ENCODE data around the gene PRODH2. TPM values are rescaled to one million over a fixed set of nuclear protein-coding genes. Genes with fewer than 3 reads are reported as not detected.

The PRODH2 gene
- total and polyA plus RNA-seq, 12 donors: 0.07 to 0.46 TPM; not detected in 10

DNA sequence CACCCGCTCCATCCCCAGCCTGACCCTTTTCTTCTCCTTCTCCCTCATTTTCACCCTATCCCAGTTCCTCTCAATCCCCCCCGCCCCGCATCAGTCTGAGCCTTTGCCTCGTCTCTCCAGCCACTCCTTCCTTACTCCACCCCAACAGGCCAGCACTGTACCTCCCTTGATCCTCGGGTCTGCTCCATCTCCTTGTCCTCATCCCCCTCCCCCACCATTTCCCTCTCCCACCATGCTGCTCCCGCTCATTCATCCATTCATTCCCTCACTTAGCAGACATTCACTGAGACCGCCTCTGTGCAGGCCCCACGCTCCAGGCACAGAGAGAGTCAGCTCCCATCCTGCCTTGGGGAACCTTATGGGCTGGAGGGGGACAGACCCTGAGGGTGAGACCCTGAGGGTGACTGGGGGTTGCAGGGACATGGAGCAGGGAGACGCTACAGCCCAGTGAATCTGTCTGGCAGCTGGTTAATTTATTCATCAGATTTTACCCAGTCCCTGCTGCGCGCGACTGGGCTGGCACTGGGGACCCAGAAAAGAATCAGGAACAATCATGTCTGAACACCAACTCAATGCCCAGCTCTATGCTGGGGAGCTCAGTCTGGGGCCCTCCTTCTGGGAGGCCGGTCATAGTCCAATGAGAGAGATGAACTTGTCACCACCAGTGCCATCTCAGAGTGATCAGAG lies 36.4 kb downstream of the PRODH2 start:
- Histone ChIP-seq H3K4me3 (peak overlapping the region in 2 of 4 donors; percentile 87 to 99), H3K27me3 (no peaks in the 10 kb centered on the region), H3K9me3 (replicated peaks in 1 of 3) (no peaks in the 10 kb centered on the region), H3K36me3 (replicated peaks in 1 of 2) (peaks cover 0 to 6% of the 10 kb centered on the region in 2 donors), H3K4me1 (replicated peaks in 1 of 2) (peaks cover 0 to 5% of the 10 kb centered on the region in 2 donors), H3K27ac (no peak overlapping the region)
- DNase-seq: no peak
- intact Hi-C loops (cut with DNase I): no loop called here
- no peak for TF ChIP-seq POLR2A (IDR thresholded peaks at IDR 0.05)
- TF ChIP-seq CTCF (IDR thresholded peaks at IDR 0.05): no peak
- WGBS, 4 donors: 60 to 73% (median 64%) methylated on average over 11 to 13 of the region's 13 CpGs

- H3K27me3 ChIP-seq: no peaks in the 10 kb centered on the region
- H3K27ac ChIP-seq: peak within 1 kb of the TSS in 1 of 5 donors; percentile 58
- intact Hi-C loops (cut with DNase I): no loop called here
- H3K4me1 ChIP-seq (replicated peaks in 1 of 2): peaks cover 0 to 5% of the 10 kb centered on the region in 2 donors
- no peak for TF ChIP-seq CTCF (IDR thresholded peaks at IDR 0.05)
- no peak for TF ChIP-seq POLR2A (IDR thresholded peaks at IDR 0.05)
- H3K36me3 ChIP-seq (replicated peaks in 1 of 2): peaks cover 0 to 6% of the 10 kb centered on the region in 2 donors
- 0 to 1% (median 0%) methylated on average over 9 to 81 of the region's 82 CpGs for WGBS, 4 donors
- DNase-seq: peak; percentile 98 to 100 (median 99)
- H3K4me3 ChIP-seq: peak within 1 kb of the TSS in 2 of 4 donors; percentile 87 to 99
- no peaks in the 10 kb centered on the region for H3K9me3 ChIP-seq (replicated peaks in 1 of 3)
Measured at GRCh38 chr19:35775298-35776101, 37.1 kb downstream of the PRODH2 start, which contains the start of gene ARHGAP33. TSS of gene ARHGAP33 (plus strand) at chr19:35775564. CDS start at chr19:35775659, 95 bp downstream.

DNA sequence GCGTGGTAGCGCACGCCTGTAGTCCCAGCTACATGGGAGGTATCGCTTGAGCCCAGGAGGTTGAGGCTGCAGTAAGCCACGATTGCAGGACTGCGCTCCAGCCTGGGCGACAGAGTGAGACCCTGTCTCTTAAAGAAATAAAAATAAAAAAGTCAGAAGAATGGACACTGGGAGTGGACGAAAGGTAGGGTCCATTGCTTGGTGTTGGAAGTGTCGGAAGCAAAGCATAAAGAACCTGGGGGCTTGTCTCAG lies 37.7 kb downstream of the PRODH2 start:
- no peak for DNase-seq
- H3K9me3 ChIP-seq (replicated peaks in 1 of 3): no peaks in the 10 kb centered on the region
- intact Hi-C loops (cut with DNase I): no loop called here
- no peak overlapping the region for H3K27ac ChIP-seq
- TF ChIP-seq POLR2A (IDR thresholded peaks at IDR 0.05) (no peak), CTCF (IDR thresholded peaks at IDR 0.05) (no peak)
- no peaks in the 10 kb centered on the region for H3K27me3 ChIP-seq
- H3K4me1 ChIP-seq (replicated peaks in 1 of 2): peaks cover 0 to 5% of the 10 kb centered on the region in 2 donors
- H3K4me3 ChIP-seq: peak overlapping the region in 1 of 4 donors; percentile 99
- peaks cover 0 to 1% of the 10 kb centered on the region in 2 donors for H3K36me3 ChIP-seq (replicated peaks in 1 of 2)
- 13 to 25% (median 20%) methylated on average over 9 of the region's 9 CpGs for WGBS, 4 donors

- no peaks in the 10 kb centered on the region for H3K9me3 ChIP-seq (replicated peaks in 1 of 3)
- 37 to 54% (median 43%) methylated on average over 14 to 16 of the region's 16 CpGs for WGBS, 4 donors
- H3K4me3 ChIP-seq: peak overlapping the region in 1 of 4 donors; percentile 99
- no peak for DNase-seq
- intact Hi-C loops (cut with DNase I): no loop called here
- H3K27me3 ChIP-seq: no peaks in the 10 kb centered on the region
- H3K4me1 ChIP-seq (replicated peaks in 1 of 2): peaks cover 0 to 5% of the 10 kb centered on the region in 2 donors
- H3K36me3 ChIP-seq (replicated peaks in 1 of 2): no peaks in the 10 kb centered on the region
- TF ChIP-seq CTCF (IDR thresholded peaks at IDR 0.05): no peak
- TF ChIP-seq POLR2A (IDR thresholded peaks at IDR 0.05): no peak
- H3K27ac ChIP-seq: no peak overlapping the region
Measured at GRCh38 chr19:35774274-35775045, 38.2 kb downstream of the PRODH2 start.
